GM21423 (cell line): ENCODE results near the gene DTX1.

Experiments used
- ATAC-seq: cut with Tn5 transposase; IDR thresholded peaks from one replicate; pipeline ENCODE4 v1.9.1; 2021; ENCODE audit warnings: mild to moderate bottlenecking, moderate library complexity; ENCODE audit not compliant: unreplicated experiment

Gene DTX1

DNA sequence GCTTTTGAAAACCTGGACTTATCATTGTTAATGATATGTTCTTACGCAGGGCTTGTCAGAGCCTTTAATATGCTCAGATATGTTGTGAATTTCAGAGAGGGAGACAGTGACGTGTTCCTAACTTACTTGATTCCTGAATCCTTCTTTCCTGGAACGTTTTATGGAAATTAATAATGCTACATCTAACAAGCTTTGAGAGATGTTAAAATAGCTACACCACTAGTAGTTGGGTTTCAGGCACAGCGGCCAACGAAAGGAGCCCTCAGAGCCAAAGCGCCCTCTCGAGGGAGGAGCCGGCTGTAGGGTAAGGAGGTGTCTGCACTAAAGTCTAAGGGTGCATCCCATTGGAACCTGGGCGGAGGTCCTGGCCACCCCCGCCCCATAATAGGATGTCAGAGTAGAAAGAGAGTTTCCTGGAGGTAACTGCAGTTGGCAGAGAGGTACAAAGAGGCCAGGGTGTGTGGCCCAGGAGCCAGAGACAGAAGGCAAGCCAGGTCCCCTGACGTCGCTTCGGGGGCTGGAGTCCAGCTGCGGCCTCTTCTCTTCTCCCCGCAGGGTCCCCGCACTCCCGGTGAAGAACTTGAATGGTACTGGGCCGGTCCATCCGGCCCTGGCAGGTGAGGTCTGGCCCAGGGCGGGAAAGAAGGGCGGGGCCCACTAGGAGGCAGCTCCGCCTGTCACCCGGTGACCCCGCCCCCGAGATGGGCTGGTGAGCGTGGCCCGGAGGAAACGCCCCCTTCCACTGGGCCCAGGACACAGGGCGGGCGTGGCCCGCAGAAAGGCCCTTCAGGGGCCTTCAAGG, 36.3 kb downstream of the DTX1 start:
- no peak for ATAC-seq

DNA sequence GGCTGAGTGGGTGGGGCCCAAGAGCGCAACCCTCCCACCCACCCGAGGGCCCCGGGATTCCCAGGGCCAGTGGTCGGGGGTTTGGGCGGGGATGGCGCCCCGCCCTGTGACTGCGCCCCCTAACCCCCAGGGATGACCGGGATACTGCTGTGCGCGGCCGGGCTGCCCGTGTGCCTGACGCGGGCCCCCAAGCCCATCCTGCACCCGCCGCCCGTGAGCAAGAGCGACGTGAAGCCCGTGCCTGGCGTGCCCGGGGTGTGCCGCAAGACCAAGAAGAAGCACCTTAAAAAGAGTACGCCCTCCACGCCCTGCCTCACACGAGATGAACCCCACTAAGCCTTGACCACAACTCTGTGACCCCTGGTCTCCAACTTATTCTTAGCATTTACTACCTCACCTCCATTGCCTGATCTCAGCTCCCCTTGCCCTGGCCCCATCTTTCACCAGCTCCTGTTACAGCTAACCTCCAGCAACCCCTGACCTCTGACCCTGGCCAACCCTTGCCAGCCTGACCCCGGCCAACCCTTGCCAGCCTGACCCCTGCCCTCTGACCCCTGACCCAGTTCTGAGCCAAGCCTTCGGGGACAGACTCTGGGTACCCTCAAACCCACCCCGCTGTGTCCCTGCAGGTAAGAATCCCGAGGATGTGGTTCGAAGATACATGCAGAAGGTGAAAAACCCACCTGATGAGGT, 37.0 kb downstream of the DTX1 start:
- no peak for ATAC-seq

DNA sequence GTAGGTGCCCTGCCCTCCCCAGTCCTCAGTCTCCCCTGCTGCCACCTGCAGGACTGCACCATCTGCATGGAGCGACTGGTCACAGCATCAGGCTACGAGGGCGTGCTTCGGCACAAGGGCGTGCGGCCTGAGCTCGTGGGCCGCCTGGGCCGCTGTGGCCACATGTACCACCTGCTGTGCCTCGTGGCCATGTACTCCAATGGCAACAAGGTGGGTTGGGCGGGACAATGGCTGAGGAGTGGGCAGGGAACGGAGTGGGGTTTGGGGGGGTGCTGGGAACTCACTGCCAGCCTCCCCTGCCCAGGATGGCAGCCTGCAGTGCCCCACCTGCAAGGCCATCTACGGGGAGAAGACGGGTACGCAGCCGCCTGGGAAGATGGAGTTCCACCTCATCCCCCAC, 38.2 kb downstream of the DTX1 start:
- ATAC-seq = no peak

DNA sequence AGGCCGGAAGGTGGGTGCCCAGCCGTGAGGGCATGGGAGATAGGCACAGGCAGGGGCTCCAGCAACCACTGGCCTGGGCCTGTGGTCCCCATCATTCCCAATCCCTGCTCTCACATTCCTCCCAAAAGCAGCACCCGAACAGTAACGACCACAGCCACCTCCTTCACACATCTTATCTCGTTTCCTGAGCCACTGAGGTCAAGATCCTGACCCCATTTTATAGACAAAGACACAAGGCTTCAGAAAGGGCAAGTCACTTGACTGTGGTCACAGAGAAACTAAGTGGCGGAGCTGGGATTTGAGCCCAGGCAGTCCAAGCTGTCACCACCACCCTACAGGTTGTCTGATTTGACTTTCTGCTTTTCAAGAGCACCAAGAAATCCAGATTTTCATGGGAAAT, 38.9 kb downstream of the DTX1 start:
- no peak for ATAC-seq

DNA sequence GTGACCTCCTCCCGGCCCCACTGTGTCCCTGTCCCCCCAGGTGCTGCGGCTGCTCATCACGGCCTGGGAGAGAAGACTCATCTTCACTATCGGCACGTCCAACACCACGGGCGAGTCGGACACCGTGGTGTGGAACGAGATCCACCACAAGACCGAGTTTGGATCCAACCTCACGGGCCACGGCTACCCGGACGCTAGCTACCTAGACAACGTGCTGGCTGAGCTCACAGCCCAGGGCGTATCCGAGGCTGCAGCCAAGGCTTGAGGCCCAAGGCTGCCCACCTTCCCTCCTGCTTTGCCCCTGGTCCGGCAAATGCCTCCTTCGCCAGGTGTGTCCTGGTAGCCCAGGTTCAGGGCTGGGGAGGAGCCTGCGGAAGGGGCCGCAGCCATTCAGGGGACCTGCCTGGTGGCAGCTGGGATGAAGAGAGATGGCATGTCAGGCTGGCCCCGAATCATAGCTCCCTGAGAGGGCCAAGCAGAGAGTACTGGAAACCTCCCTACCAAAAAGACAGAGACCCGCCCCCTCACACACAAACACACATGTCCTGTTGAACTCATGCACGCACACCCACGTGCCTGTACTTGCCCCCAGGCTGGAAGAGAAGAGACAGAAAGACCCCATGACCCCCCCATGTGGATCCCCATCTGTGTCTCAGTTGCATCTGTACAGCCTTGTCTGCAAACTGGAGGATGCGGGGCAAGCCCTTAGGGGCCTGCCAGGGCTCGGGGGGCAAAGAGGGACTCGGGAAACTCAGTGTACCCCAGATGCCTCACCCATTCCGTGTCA, 40.3 kb downstream of the DTX1 start:
- ATAC-seq = no peak

DNA sequence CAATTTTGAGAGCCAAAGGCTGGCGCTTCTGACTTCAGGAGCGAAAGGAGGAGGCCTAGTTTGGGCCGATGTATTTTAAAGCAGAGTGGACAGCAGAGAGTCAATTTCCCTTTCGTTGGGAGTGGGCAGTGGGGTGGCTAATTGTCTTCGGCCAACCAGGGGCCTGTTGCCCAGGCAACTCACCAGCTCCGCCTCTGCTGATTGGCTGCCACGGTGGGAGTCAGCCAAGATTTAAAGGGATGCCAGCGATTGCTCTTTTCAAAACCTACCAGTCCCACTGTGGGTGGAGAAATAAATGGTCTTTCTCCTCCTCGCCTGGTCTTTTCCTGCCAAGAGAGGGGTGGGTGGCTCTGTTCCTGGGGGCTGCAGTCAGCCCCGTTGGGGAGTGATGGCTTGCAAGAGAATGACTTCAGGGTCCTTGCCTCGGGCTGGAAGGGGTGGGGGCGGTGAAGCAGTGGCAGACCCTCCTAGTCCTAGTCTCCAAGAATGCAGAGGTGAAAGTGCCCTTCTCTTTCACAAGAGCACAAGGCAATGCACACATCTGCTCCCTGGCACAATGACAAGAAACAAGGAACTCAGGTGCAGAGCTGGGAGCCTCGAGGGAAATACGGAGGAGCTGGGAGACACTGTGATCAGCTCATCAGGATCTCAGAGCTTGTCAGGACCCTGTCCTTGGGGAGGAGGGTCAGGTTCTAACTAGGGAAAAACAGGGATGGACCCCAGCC, 41.3 kb downstream of the DTX1 start:
- ATAC-seq = no peak

DNA sequence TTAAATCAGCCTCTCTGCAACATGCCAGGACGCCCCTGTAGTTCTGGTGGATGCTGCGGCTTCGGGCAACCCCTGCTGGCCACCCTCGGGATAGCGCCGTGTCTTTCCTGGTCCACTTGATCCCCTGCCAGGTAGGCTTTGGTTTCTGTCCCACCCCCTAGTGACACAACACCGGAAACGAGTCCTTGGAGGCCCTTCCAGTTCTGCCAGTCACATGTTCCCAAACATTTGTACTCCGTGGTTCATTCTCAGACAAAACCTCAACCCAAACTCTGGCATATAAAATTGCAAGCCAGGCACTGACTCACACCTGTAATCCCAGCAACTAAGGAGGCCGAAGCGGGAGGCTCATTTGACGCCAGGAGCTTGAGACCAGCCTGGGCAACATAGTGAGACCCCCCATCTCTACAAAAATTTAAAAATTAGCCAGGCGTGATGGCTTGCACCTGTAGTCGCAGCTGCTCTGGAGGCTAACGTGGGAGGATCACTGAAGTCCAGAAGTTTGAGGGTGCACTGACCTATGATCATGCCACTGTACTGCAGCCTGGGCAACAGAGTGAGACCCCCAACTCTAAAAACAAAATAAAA, 42.0 kb downstream of the DTX1 start:
- ATAC-seq = peak; percentile 72

DNA sequence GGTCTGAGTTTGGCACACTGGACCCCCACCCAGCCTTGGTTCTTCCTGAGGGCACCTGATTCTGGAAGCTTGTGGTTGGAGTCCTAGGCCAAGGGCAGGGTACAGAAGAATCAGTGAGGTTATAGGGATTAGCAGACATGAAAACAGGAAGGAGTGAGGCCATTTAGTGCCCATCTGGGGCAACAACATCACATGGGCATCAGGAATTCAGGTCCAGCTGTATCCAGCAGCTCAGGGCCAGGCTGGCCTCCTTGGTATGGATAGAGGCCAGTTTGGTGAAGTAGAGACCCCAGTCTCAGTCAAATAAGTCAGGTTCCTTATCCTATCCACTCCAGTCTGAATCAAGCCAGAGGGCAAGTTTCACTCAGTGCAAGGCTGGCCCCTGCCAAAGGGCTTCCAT, 42.8 kb downstream of the DTX1 start:
- ATAC-seq = no peak

DNA sequence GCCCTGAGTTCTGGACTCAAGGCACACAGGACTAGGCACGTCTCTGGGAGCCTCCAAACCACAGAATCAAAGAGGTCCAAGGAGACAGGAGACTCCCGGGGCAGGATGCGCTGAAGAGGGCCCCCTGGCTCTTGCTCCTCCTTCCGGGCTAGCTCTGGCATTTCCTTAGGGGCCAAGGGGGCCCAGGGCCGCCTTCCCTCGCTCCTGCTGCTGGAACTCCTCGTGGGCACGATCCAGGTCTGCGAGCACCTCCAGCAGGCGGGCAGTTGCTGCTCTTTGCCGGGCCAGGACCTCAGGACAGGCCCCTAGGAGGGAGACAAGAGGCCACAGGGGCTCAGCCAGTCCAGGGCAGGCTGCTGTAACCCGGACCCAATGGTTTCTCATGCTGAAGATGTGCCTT, 43.2 kb downstream of the DTX1 start:
- no peak for ATAC-seq

DNA sequence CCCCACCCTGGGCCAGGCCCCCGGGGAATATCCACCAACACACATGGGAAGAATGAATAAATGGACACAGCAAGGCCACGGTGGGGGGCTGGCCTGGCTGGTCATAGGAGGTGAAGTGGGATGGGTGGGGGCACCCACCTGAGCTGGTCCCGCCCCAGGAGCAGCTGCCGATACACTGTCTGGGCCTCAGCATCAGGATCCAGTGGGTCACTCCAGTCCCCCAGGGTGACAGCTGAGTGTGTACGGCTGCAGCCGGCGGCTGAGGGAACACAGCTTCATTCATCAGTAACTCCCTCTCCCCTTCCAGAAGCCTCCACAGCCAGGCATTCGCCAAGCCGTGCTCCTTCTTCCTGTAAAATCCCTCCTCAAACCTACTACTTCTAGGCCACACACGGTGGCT, 45.2 kb downstream of the DTX1 start:
- no peak for ATAC-seq

DNA sequence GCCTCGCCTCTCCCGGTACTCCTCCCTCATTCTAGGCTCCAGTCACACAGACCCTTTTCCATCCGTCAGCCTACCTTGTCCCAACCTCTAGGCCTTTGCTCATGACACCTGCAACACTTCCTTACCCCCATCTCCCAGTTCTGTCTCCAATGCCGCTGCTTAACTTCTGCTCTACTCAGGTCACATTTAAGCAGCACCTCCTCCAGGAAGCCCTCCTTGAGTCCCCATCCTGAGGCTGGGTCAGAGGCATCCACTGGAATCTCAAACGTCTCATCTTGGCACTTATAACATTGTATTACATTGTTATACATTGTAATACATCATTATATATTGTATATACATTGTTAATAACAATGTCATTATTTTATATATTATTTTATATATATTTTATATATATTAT, 46.3 kb downstream of the DTX1 start:
- ATAC-seq = no peak

DNA sequence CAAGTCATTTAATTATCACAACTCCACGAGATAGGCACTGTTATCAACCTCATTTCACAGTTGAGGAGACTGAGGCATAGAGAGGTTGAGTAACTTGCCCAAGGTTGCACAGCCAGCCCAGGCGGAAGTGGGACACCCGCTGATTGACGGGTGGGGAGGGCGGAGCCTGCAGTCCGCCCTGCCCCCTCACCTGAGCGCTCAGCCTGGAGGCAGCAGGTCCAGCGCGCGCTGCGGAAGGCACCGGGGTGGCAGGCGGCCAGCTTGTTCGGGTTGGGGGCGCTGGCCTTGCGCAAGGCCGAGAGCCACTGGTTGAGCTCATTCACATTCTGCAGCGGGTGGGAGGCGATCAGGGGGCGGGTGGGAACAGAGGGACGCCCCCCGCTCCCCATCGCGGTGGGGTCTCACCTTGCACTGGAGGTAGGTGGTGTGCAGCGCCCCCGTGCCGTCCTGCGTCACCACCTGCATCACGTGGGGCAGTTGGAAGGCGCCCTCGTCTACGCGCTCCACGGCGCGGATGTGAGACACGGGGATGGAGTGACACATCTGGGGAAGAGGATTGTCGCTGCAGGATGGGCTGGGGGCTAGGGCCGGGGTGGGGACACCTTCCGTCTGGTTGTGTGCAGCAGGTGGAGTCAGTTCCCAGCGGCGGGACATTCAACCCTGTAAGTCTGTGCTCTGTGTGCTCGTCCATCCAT, 47.4 kb downstream of the DTX1 start:
- no peak for ATAC-seq

DNA sequence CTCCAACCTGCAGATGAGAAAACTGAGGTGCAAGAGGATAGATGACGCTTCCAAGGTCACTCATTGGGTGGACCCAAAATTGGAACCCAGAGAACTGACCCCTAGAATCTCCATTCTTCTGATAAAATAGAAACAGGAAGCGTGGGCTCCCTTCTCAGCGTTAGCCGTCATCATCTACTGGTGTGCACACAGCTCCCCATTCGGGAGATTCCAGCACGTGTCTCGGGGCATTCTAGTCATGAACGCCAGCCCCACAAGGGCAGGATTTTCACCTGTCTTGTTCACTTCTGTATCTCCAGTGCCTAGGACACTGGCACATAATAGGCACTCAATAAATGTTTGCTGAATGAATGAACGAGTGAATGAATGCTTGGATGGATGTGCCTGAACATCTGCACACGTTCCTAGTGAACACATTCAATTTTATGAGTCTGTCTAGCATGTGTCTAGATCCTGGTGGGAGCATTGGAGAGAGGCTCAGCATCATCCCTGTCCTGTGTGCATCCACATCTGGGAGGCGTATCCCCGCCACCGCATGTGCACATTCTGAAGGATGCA, 48.5 kb downstream of the DTX1 start:
- no peak for ATAC-seq

DNA sequence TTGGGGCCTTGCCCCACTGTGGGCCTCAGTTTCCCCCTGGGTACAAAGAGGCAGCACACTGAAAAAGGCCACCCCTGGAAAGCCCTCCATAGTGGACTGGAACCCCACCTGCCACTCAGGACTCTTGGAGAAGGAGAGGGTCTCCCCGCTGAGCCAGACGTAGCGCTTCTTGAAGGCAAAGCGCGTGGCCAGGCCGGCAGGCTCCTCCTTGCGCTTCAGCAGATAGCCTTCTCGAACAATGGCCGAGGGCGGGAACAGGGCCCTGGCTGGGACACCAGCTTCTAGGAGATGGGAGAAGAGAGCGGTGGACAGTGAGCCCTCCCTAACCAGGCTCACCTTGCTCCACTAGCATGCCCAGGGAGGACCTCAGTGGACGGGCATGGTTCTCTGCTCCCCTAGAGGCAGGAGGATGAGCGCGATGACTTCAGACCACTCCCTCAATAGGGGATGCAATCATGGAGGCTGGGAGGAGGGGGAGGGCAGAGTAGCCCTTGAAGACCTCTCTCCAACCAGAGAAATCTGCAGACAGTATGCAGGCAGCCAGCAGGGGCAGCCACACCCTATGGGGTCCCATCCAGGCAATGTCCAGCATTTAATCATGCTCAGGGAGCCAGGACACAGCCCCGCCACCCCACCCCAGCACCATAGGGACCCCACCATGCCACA, 49.2 kb downstream of the DTX1 start:
- no peak for ATAC-seq

DNA sequence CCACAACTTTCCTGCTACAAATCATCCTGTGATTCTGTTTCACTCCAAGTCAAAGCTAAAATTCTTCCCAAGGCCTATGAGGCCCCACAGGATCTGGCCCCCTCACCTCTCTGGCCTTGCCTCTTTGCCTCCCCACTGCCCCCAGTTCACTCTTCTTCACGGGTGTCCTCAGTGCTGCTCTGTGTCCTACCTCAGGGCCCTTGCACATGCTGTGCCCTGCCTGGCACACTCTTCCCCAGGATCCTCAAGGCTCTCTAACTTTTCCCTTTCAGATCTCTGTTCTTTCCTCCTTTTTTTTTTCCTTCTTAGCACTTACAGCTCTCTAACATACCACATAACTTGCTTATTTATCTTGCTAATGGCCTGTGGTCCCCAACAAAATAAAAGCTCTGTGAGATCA, 49.8 kb downstream of the DTX1 start:
- ATAC-seq = no peak

DNA sequence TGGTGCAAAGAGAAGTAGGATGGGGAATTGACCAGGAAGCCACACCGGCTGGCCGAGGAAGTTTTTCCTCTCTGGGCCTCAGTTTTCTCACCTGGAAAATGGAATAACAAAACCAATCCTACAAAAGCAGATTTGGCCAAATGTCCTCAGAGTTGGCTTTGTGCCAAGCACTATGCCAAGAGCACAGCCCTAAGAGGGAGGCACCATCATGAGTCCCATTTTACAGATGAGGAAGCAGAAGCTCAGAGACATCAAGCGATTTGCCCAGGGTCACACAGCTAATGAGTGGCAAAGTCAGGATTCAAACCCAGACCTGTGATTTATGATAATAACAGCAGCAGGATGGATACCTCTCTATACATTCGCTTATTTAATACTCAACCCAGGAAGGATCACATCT, 51.8 kb downstream of the DTX1 start:
- ATAC-seq = no peak

DNA sequence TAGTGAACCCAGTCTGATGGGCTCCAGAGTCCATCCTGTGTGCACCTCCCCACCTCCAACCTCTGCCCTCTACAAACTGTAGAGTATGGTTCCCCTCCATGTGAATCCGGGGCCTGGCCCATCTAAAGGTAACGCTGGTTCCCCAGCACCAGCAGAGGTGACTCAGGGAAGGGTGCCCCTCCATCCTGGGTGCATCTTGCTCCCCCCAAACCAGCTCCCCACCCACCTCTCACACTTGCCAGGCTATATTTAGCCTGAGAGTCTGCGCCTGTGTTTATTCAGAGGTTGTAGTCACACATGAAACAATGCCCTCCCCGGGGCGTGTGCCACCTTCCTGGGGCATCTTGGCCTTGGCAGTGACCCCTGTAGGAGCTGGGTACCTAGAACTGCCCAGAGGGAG, 52.8 kb downstream of the DTX1 start:
- no peak for ATAC-seq

DNA sequence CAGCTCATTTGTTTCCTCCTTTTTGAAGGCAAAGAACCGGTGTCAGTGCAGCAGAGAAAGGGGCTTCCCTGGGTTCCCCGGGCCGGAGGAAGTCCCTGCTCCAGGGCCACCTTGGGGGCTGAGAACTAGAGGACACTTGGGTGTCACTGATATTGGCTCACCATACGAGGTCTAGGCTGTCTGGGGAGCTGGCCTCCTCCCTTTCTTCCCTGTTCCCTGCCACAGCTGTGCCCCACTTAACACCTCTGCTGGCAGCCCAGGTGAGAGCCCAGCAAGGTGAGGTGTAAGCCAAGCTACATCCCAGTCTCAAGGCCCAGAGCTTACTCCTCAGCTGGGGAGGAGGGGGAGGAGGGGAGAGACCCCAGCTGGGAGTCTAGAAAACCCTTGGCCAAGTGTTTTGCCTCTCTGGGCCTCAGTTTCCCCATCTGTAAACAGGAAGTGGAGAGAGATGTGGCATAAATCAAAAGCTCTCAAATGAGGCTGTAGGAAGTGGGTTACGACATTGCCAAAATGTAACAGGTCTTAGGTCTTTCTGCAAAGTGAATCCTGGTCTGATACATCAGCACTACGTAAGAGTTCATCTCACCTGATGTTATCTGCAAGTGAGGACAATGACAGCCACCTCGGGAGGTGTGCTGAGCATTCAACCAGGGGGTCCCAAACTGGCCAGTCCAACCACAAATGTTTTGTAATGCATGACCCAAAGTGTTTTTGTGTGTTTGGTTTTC, 53.5 kb downstream of the DTX1 start:
- ATAC-seq = no peak

DNA sequence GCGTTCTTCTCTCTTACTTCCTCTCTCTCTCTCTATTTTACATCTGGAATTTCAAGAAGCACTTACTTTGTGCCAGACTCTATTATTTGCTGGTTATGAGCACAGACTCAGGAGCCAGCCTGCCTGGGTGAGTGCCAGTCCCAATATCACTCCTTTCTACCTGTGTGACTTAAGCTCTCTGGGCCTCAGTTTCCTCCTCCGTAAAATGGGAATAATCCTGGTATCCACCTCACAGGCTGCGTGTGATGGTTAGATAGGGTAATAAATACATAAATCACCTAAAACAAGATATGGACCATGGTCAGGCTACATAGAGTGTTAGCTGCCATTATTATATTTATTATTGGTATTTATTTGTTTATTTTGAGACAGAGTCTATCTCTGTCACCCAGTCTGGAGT, 54.7 kb downstream of the DTX1 start:
- ATAC-seq = no peak
